Activated CD4-positive, CD25-positive, alpha-beta regulatory T cell treated with anti-CD3 and anti-CD28 coated beads, Interleukin-2, amount 50 U/mL, for 24 hours (primary cell): ENCODE results near the gene ZNF792.
A peak's percentile ranks its signal among the peaks of the same experiment; 100 is the strongest.
"Not testable (repeated sequence)": the region's sequence is repeated elsewhere in the genome, so short reads cannot be mapped to it uniquely, and the experiment has no call there.

Experiments
- ATAC-seq, 2 donors: fragments of 150-1000 bp; cut with Tn5 transposase; one replicate each; pipeline ENCODE4 v1.10.0; 2021; ENCODE audit warnings: mild to moderate bottlenecking in 1 of 2, moderate library complexity in 1 of 2

The ZNF792 gene

GRCh38 chr19:34963573-34964406 is at the start of gene ZNF792:
Gene ZNF792, minus strand, starts transcription at chr19:34964229. Its CDS starts 567 bp downstream, at chr19:34963662.
- peak; percentile 76 to 83 for ATAC-seq

GRCh38 chr19:35013041-35013819 is 49.2 kb upstream of the ZNF792 start:
- ATAC-seq: peak; percentile 70 to 77

- no peak for ATAC-seq
Measured at GRCh38 chr19:35011737-35012682, 48.0 kb upstream of the ZNF792 start.

GRCh38 chr19:35011091-35011689 is 47.2 kb upstream of the ZNF792 start:
- ATAC-seq: no peak

- no peak for ATAC-seq
Measured at GRCh38 chr19:35009424-35010415, 45.7 kb upstream of the ZNF792 start.

GRCh38 chr19:35008891-35009341 is 44.9 kb upstream of the ZNF792 start:
- ATAC-seq: no peak

GRCh38 chr19:35007427-35007826 is 43.4 kb upstream of the ZNF792 start:
- ATAC-seq: not testable (repeated sequence)

GRCh38 chr19:35006999-35007365 is 43.0 kb upstream of the ZNF792 start:
- no peak for ATAC-seq

GRCh38 chr19:35006342-35006998 is 42.4 kb upstream of the ZNF792 start:
- ATAC-seq: no peak

- not testable (repeated sequence) for ATAC-seq
Measured at GRCh38 chr19:35006007-35006341, 41.9 kb upstream of the ZNF792 start.

- no peak for ATAC-seq
Measured at GRCh38 chr19:35005256-35005977, 41.4 kb upstream of the ZNF792 start.

- ATAC-seq: no peak
Measured at GRCh38 chr19:35004517-35005255, 40.7 kb upstream of the ZNF792 start.

- ATAC-seq: no peak
Measured at GRCh38 chr19:35002037-35002535, 38.1 kb upstream of the ZNF792 start.

- ATAC-seq: peak; percentile 60 to 71
Measured at GRCh38 chr19:35000647-35001501, 36.8 kb upstream of the ZNF792 start.

- peak in 1 of 2 donors; percentile 18 for ATAC-seq
Measured at GRCh38 chr19:35000338-35000646, 36.3 kb upstream of the ZNF792 start.

- peak; percentile 63 to 66 for ATAC-seq
Measured at GRCh38 chr19:34999498-35000337, 35.7 kb upstream of the ZNF792 start, which contains the start of gene GRAMD1A. Gene GRAMD1A, plus strand, starts transcription at chr19:35000323. Its CDS starts 156 bp downstream, at chr19:35000479.
